DMS114 treated with DMSO at 0.1 percent for 48 hours (cell line): Measurements from ENCODE around the gene KCNMA1.

ENCODE experiments used
- DNase-seq: peaks from one replicate; lab custom pipeline; 2025; ENCODE audit not compliant: unreplicated experiment; lab: John Stamatoyannopoulos, UW

KCNMA1 gene

DNA sequence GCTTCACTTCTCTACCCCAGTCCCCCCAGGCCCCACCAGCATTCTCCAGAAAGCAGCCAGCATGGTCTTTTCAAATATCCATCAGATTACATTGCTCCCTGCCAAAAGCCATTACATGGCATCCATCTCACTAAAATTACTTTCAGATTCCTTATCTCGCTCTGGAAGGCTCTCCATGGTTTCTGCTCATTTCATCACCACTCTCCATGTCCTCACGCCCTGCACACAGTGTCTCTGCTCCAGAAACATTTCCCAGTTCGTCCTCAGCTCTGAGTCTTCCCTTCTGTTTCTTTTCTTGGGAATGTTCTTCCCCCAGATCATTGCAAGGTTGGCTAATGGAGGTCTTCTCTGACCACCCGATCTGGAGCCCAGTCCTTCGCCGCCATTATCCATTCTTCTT lies 499.1 kb downstream of the KCNMA1 start:
- DNase-seq: no peak

DNA sequence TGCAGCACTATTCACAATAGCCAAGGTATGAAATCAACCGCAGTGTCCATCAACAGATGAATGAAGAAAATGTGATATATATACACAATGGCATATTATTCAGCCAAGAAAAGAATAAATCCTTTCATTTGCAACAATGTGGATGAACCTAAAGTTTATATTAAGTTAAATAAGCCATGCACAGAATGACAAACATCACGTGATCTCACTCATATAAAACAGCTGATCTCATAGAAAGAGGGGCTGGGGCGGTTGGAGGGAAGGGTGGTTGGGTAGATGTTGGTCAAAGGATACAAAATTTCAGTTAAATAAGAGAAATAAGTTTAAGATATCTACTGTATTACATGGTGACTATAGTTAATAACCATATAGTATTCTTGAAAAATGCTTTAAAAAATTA lies 502.1 kb downstream of the KCNMA1 start:
- DNase-seq: no peak

DNA sequence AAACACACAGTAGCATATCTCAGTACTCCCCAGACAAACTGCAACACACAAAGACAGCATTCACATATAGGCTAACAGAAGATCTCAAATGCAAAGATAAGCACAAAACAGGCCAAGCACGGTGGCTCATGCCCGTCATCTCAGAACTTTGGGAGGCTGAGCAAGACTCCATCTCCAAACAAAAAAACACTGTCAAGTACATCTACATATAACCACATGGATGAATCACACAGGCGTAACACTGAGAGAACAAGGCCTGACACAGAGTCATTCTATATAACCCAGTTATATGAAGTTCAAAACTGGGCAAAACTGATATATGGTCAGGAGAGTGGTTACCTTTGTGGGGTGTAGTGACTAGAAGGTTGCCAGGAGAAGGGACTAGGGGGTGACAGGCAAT lies 506.4 kb downstream of the KCNMA1 start:
- DNase-seq: no peak

DNA sequence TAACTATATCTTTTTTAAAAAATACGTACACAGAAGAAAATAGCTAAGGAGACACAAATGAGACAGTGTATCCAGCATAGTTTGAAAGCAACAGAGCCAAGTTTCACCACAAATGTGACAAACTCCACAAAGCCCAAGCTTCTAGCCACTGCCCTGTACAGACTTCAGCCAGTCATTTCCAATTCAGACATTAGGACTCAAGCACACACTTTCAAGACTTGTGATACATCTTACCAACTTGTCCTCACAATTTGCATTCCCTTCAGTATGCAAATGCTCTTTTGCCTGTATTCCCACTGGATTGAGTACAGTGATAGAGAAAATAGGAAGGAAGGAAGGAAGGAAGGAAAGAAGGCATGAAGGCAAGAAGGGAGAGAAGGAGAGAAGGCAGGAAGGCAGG lies 510.4 kb downstream of the KCNMA1 start:
- no peak for DNase-seq

DNA sequence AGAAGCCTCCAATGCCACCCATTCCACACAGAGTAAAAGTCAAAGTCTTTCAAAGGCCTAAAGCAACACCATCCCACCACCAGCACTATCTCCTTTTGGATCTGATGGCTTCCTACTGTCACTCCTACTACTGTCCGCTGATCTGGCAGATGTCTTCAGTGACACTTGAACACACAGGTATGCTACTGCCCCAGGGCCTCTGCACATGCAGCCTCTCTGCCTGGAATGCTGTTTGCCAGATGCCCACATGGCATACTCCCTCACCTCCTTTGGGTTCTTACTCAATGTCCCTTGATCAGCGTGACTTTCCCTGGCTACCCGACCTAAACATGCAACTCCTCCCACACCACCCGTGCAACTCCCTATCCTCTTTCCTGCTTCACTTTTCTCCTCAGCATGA lies 512.4 kb downstream of the KCNMA1 start:
- DNase-seq: no peak

DNA sequence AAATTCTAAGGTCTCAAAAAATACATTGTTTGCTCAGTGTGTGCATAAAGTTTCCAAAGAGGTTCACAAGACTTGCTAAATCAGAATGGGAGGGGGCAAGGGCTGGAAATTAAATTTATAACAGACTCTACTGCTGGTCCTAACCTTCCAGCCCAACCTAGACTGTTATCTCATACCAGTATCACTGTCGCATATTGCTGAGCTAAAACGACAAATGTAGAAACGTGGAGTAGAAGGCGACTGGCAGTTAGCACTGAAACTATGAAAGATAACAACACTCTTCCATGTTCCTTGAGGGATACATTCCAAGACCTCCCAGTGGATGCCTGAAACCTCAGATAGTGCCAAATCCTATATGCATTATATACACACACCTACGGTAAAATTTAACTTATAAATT lies 514.3 kb downstream of the KCNMA1 start:
- DNase-seq: no peak

DNA sequence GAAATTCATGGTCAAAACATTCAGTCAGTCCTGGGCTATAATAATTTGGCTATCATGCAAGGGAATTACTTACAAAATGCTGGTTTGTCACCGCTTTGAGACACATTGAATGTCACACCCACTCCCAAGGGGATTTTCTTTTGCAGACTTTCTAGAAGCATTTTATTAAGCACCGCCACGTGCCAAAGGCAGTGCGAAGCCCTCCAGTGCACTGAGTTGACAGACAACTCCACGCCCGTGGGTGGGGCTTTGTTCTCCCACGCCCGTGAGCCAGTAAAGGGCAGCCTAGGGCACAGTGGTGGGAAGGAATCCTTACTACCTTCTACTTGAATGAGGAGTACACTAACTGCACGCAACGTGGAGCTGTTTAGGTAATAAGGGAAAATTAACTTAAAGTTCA lies 515.8 kb downstream of the KCNMA1 start:
- DNase-seq: no peak

DNA sequence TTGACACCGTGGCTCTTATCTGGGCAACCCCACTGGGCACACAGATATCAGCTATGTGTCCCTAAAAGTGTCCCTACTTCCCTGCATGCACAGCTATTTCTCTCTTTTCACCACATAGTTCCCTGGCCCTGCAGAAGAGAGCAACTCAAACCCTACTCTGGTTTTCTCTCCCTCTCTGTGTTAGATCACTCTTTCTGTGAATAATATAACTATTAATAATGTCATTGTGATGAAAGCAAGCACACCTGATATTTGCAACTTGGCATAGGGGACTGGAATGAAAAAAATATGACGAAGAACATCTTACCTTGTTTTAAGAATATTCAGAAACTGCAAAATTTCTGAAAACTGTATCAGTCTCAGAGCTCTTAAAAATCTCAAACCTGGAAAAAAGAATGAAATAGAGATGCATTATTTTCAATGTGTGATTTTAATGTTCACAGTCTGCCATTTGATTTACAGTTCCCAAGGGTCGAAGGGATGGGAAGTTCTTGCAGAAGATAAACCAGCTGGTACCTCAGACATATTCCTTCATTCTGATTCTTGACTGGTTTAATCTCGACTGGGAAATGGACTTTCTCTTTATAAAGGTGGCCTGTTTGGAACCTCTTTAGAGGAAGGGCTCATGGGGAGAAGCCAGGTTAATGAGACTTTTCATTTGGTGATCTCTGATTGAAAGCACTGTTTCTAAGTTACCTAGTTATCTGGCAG lies 516.8 kb downstream of the KCNMA1 start:
- no peak for DNase-seq

DNA sequence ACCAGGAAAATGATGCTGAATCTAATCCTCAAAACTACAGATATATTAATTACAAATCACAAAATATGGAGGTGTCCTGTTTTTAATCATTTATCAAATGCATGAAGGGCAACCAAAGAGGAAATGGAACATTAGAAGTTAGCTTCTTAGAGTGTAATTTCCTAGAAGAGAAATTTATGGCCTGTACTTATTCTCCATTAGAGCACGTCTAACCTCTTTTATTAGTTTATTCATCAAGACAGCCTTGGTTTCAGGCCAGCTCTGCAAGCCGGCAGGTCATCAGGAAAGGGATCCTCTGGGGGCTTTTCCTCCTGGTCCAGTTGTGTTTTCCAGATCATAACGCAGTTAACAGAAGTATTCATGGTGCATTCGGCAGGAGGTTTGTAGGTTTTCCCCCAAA lies 517.6 kb downstream of the KCNMA1 start:
- DNase-seq: no peak

DNA sequence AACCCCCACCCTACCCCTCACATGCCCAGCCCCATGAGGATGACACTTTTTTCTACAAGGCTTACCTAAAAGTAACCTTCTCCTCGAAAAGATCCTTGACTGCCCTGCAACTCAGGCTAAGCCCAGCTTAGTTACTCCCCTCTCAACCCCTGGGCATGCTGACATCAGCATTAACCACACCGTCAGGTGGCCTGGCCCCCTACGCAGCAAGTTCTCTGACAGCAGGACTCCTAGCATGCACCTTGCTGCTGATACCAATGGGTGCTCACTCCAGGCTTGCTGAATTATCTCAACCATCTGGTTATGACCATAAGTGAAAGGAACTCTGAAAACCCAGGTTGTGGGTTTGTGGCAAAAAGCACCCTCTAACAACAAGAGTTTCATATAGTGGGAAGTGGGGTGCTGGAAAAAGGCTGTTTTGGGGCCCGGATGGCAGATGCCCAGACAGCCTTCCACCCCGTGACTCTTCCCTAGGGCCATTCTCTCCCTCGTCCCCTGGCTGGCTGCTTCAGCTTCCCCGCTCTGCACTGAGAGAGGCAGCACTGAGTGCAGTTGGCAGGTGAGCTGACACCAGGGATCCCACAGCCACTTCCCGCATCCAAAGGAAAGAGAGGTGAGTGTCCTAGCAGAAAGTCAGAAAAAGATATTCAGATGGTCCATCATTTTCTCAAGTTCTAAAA lies 518.9 kb downstream of the KCNMA1 start:
- DNase-seq: no peak

DNA sequence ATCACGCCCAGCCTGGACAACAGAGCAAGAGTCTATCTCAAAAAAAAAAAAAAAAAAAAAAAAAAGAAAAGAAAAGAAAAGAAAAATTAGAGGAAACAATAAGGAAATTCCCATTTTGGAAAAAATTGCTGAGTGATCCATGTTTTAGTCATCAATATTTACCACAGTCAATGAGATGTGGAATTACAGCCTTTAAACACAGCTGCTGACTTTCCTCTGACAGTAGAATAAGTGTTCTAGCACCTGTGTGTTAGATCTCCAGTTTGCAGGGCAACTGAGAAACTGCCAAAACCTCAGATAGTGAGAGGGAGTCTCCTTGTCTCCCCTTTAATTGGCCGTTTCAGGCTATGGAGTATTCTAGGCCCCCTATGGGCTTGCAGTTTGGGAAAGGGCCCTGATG lies 520.1 kb downstream of the KCNMA1 start:
- DNase-seq: no peak

DNA sequence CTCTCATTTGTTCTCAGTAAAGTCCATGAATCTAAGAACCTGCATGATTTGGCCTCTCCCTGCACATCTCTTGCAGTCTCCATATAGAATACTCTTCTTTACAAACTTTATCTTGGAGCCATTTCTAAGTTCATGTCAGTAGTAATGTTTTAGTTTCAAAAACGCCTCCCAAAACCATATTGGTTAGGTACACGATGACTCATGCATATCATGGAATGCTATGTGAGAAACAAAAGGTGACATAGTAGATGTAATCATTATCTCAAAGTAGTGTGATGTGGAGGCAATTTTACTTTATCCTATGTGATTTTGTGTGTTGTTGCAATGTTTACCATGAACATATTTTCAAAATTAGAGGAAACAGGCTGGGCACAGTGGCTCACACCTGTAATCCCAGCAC lies 520.7 kb downstream of the KCNMA1 start:
- DNase-seq: no peak

DNA sequence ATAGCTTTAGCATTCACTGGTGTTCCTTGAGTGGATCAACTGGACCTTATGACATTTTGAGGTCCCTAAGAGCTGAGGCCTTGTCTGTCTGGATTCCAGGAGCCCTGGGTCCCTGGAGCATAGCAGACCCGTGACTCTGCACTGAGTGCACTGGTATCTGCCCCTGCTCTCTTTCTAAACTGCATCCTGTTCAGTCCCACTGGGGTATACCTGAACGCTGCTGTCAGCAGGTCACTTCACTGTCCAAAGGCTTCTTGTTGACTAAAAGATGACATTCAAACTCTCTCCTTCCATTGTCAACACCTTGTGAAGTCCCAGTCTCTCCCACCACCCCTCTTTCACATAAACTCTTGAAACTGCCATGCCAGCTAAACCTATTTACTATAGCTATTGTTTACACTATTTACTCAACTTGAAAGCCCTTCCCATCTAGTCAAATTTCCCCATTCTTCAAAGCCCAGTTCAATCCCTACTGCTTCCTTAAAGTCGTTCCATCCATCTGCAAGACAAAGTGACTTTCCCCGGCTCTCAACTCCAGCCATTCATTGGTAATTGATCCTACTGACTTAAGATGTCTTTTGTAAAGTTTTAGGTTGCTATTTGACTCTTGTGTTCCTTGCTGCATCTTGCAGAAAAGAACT lies 523.3 kb downstream of the KCNMA1 start:
- DNase-seq: no peak

DNA sequence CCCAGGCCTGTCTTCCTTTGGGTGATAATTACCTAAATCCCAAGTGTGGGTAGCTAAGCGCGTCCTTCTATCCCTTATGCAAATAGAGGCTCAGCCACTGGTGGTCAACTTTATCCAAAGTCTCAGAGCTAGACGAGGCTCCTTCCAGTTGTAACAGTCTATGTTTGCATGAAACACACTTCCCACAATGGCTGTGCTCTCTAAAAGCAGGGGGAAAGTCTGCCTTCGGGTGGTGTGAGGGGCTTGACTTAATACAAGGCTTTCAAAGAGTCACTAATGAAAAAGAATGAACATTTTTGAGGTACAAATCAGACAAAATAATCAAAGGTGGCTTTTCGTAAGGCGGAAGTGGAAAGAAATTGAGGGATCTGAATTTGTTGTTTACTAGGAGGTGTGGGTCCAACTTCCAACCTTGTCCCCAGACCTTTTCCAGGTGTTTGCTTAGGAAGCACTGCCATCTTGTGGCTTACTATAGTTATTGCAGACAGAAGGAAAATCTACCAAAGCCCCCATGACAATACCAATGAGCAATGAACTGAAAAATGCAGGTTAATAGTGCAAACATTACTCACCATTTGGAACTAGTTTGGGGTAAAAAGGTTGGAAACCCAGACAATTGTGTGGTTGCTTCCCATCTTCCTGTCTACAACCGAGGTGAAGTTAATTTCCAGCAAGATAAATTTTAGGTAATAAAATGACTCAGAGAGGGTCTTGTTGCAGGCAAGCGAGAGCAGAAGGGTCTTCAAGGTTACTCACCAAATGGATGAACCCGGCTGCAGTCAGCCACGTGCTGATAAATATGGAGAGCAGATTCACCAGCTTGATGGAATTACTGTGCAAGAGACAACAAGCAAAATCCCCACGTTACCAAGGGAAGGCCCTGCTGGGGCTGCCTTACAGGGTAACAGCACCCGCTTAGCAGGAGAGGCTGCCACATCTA lies 525.7 kb downstream of the KCNMA1 start:
- peak; percentile 34 for DNase-seq

DNA sequence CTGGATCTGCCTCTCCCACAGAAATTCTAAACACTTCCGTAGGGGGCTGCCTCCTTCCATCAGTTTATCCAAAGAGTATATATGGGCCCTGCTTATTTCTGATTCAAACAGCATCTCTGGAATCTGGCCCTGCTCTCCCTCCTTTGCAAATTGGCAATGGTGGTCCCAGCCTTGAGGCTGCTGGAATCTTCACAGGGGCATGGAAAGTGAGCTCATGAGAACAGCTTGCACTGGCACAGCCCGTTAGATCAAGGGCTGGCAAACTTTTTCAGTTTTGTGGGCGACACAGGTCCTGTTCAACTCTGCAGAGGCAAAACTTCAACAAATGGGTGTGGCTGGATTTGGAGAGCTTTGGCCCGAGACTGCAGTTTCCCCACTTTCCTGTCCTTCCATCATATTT lies 526.9 kb downstream of the KCNMA1 start:
- DNase-seq: no peak

DNA sequence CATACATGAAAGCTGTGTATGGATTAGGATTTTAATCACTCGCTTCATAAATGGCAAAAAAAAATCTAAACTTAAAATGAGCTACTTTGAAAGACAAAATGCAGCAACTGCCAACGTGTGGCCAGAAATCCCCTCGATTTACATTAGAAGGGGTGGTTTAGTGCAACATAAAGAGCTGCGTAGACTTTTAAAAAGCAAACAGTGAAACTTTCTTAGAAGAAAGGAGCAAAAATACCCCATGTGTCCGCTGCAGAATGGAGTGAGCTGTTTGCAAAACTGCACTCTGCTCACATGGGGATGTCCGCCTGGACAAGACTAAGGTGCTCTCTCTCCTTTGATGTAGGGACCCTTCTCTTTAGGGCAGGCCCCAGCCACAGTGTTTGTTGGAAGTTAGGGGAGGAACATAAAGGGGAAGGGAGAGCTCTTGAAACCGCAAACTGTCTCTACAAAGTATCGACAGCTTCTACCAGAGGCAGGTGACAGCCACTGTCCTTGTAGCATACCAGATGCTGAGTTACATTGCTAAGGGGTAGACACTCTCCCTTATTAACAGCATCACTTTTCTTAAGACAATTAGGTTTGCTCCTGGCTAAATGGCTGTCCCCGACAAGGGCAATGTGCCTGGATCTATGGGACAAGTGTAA lies 528.1 kb downstream of the KCNMA1 start:
- DNase-seq: no peak

DNA sequence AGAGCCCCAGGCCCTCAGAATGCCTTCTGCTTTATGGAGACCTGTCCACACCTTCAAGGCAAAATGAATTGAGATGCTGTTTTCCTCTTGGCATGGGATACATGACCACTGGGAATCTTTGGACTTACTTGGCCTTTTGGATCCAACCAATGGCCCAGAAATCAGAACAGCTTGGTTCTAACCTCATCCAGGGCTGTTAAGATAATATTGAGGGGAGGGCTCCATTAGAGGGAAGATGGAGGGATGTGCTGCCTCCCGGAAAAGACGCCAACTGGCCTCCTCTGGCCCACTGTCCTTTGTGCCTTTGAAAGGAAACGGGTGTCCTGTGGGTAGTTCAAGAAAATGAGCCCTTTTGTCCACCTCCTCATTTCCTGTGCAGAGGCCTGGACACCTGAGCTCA lies 530.9 kb downstream of the KCNMA1 start:
- DNase-seq: no peak

DNA sequence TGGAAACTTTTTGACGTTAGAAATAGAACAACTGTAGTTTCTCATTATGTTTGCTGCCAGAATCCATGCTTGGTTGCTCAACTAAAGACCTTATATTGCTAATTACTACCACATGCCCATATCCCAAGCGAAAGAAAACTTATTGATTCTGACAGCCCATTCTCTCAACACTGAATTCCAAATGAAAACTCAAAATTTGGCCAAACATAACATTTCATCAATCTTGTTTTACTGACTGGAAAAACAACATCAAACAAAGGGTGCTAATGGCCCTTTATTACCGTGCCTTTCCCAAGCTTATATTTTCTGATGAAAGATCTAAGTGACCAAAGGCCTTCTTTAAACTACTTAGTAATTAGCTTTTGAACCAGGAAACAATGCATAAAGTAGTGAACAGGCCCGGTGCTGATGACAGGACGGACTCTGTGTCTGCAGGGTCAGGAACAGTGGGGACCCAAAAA lies 531.8 kb downstream of the KCNMA1 start:
- no peak for DNase-seq

DNA sequence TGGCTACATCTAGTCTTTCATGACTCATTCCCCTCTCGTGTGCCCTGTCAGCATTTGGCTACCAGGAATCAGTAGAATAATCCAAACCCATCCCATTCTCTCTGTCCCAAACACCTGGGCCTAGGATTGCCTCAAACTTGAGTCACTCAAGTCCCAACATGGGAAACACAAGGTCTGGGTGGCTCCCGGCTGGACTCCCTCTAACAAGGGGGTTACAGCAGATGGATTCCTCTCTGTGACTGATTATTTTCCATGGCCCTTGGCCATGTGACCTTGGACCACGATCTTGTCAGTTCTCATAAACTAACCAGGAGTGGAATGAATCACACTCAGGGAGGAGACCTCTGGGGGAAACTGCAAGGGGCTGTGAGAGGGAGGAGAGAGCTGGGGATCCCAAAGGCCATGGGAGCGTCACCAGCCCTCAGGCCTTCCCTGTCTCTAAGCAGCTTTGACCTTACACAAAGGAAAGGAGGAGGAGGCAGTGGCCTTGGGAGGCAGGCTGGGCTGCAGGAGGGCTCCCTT lies 533.1 kb downstream of the KCNMA1 start:
- no peak for DNase-seq

DNA sequence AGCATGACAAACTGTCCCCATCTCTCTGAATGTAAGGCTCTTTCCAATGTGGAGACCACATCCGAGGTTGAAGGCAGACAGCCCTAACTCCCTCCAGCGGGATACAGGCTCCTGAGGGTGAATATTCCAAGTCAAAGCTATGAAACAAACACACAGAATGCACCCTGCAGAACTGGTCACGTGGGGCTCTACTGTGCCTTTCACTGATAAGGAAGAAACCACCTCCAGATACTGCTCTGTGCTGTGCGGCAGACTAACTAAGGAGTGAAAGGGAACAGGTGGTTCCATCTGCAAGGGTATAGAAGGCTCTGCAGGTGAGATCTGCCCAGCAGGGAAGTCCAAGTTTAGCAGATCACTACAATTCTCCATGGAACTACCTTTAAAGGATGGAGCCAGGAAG lies 534.4 kb downstream of the KCNMA1 start:
- no peak for DNase-seq

DNA sequence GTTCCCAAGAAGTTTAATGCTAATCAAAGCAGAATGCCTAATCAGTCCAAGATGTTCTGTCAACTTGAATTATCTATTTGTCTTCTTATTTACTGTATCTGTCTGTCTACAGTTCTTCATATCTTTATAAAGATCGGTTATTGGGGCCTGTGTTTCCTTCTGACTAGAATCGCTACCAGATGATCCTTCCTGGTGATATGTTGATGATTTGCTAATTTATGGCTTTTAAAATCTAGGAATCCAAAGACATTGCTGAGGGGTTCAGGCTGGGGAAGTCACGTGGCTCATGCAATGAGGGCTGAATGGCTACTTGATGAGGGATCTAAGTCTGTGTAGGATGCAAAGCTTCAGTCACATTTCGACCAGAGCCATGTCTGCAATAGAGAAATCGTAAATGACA lies 536.3 kb downstream of the KCNMA1 start:
- DNase-seq: no peak
